Measurements from ENCODE around the gene CEACAM3.

GRCh38 chr19:41792513-41793413, 3.6 kb upstream of the CEACAM3 start:
- TF ChIP-seq CTCF (IDR thresholded peaks at IDR 0.05; ENCODE audit: poor library complexity) (peak; percentile 50), EZH2 (IDR thresholded peaks at IDR 0.05; ENCODE audit: borderline replicate concordance) (no peak)
